GM12874 (cell line): ENCODE measurements around the gene CARS1.

Experiments used
- TF ChIP-seq, protein P1 (sequence below): IDR thresholded peaks from 2 replicates; pipeline ENCODE4 v1.5.1; 2011; ENCODE audit warnings: low read depth, mild to moderate bottlenecking, control low read depth, low read length, moderate library complexity; ENCODE audit not compliant: insufficient read depth

Gene CARS1

GRCh38 chr11:3051196-3052108 lies 5.8 kb downstream of the CARS1 start:
- TF ChIP-seq, protein P1, sequence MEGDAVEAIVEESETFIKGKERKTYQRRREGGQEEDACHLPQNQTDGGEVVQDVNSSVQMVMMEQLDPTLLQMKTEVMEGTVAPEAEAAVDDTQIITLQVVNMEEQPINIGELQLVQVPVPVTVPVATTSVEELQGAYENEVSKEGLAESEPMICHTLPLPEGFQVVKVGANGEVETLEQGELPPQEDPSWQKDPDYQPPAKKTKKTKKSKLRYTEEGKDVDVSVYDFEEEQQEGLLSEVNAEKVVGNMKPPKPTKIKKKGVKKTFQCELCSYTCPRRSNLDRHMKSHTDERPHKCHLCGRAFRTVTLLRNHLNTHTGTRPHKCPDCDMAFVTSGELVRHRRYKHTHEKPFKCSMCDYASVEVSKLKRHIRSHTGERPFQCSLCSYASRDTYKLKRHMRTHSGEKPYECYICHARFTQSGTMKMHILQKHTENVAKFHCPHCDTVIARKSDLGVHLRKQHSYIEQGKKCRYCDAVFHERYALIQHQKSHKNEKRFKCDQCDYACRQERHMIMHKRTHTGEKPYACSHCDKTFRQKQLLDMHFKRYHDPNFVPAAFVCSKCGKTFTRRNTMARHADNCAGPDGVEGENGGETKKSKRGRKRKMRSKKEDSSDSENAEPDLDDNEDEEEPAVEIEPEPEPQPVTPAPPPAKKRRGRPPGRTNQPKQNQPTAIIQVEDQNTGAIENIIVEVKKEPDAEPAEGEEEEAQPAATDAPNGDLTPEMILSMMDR, result no peak

- TF ChIP-seq, protein P1, result no peak
These were observed 6.6 kb downstream of the CARS1 start for GRCh38 chr11:3050386-3051195.

GRCh38 chr11:3049430-3050243 lies 7.6 kb downstream of the CARS1 start:
- TF ChIP-seq, protein P1, result peak; percentile 42

- TF ChIP-seq, protein P1, result no peak
These were observed 9.6 kb downstream of the CARS1 start for GRCh38 chr11:3047637-3048036.

- TF ChIP-seq, protein P1, result no peak
These were observed 10.6 kb downstream of the CARS1 start for GRCh38 chr11:3046641-3047040.

DNA sequence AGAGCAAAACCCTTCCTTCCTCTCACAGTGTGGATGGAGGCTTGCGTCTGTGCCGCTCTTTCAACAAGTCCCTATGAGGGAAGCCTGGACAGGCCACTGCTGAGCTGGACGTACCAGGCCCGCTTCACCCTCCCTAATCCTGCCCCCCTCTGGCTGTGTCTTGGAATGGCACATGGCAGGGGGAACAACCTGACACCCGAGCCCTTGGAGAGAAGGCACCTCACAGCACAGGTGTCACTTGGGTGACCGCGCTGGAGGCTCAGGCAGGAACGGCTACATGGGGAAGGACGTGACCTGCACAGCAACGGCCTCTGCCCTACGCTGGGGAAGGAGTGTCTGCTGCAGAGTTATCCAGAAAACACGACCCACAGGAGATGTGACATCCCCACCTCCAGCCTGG lies 11.0 kb downstream of the CARS1 start:
- TF ChIP-seq, protein P1, result no peak
